ENCODE results near the gene THRB.

- TF ChIP-seq CTCF (IDR thresholded peaks at IDR 0.05) (no peak), POLR2AphosphoS5 (IDR thresholded peaks at IDR 0.05) (no peak)
Observed at GRCh38 chr3:24294150-24294549, 200.5 kb downstream of the THRB start.

All from upper lobe of left lung (tissue), 4 donors.